Right lobe of liver (tissue), 4 donors: ENCODE results near the gene HDAC1.

Source experiments
- POLR2A ChIP-seq: fragments of 450-650 bp; IDR thresholded peaks from one replicate; pipeline ENCODE4 v1.6.1; 2017; ENCODE audit warnings: antibody characterized with exemption, mild to moderate bottlenecking
- TF ChIP-seq, protein P1 (sequence below), 4 donors: fragments of 200-600 bp in 3 of 4; fragments of 450-650 bp in 1 of 4; IDR thresholded peaks; one replicate each; pipeline versions ENCODE4 v1.5.1 to v1.8.0; 2016 to 2022; ENCODE audit warnings: antibody characterized with exemption in 4 of 4, mild to moderate bottlenecking in 2 of 4
- donor health status: DM: no; HTN: no; CAD: no.
- donor health status: DM: no; HTN: no; CAD: no.
- donor health status: DM: no; HTN: yes; CAD: no.

DNA sequence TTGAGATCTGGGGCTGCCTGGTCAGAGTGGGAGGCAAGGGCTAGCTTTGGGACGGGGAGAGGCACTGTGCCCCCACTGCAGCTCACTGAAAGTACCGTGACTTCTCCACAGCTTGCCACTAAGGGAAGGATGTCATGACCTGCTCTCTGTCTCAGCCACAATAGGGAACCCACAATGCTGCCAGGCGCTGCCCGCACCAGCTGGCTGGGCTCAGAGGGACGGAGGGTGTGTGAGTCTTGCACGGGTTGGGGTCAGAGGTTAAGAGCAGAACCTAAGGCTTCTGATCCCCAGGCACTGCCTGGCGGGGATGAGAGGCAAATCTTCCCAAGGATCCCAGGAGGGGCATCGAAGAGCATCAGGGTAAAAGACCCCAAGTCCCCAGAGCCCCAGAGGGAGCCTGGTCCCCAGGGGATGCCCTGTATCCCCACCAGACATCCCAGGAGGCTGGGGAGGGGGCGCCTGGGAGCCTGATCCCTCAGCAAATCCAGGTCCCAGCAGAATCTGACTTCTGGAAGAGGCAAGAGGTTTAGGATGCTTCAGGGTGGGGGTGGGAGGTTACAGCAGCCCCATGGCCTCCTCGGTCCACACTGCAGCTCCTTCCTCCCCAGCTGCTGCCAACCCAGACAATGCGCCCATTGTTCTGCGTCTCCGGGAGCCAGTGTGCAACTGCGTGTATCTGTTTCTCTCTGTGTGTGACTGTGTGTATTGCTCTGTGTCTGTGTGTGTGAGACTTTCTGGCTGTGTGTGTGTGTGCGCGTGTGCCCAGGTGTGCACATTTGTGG is 46.2 kb downstream of the HDAC1 start:
- TF ChIP-seq POLR2A, result no peak
- TF ChIP-seq, protein P1, sequence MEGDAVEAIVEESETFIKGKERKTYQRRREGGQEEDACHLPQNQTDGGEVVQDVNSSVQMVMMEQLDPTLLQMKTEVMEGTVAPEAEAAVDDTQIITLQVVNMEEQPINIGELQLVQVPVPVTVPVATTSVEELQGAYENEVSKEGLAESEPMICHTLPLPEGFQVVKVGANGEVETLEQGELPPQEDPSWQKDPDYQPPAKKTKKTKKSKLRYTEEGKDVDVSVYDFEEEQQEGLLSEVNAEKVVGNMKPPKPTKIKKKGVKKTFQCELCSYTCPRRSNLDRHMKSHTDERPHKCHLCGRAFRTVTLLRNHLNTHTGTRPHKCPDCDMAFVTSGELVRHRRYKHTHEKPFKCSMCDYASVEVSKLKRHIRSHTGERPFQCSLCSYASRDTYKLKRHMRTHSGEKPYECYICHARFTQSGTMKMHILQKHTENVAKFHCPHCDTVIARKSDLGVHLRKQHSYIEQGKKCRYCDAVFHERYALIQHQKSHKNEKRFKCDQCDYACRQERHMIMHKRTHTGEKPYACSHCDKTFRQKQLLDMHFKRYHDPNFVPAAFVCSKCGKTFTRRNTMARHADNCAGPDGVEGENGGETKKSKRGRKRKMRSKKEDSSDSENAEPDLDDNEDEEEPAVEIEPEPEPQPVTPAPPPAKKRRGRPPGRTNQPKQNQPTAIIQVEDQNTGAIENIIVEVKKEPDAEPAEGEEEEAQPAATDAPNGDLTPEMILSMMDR (IDR thresholded peaks at IDR 0.05), result no peak
